IMR-90 (cell line): Measurements from ENCODE around the gene TRAK2. TPM values are rescaled to one million over a fixed set of nuclear protein-coding genes. Genes with fewer than 3 reads are reported as not detected.

Source experiments
- ATAC-seq: fragments of 200-7000 bp; cut with Tn5 transposase; 2 replicates; pipeline ENCODE4 v1.9.1; 2020; ENCODE audit warnings: low read depth, mild to moderate bottlenecking, moderate library complexity
- BruUV-seq: library from RNA; stranded (reverse); fragments of 400-500 nt; replicated peaks from 2 replicates; lab custom pipeline; 2021; lab: Mats Ljungman, UMichigan
- CTCF ChIA-PET: fragments of 300-600 bp; formaldehyde crosslinking; extraction: SDS; loops from one replicate; lab custom pipeline; 2021; ENCODE audit warnings: antibody characterized with exemption; lab: Yijun Ruan, JAX
- POLR2A ChIA-PET: fragments of 300-600 bp; sonication (Branson Sonifier 250); formaldehyde crosslinking; loops from one replicate; lab custom pipeline; 2022; ENCODE audit warnings: antibody characterized with exemption; ENCODE audit not compliant: unreplicated experiment; lab: Charles Lee
- DNase-seq: peaks from one replicate; pipeline ENCODE4 v3.0.0; 2013
- H2AFZ ChIP-seq: replicated peaks from 2 replicates; pipeline ENCODE3; 2013; ENCODE audit warnings: low read length, mild to moderate bottlenecking; ENCODE audit not compliant: poor library complexity
- H2AK5ac ChIP-seq: 2 replicates; pipeline ENCODE4 v1.6.1; 2013; ENCODE audit warnings: low read depth, low read length, inconsistent platforms
- H2AK9ac ChIP-seq: replicated peaks from 2 replicates; pipeline ENCODE3; 2013; ENCODE audit warnings: mild to moderate bottlenecking, low read depth, low read length, moderate library complexity; ENCODE audit not compliant: poor library complexity
- H2BK120ac ChIP-seq: 2 replicates; pipeline ENCODE4 v1.6.1; 2013; ENCODE audit warnings: low read depth, low read length, inconsistent platforms
- H2BK15ac ChIP-seq: 3 replicates; pipeline ENCODE4 v1.6.1; 2013; ENCODE audit warnings: low read depth, low read length, inconsistent platforms
- H2BK20ac ChIP-seq: 2 replicates; pipeline ENCODE4 v1.6.1; 2013; ENCODE audit warnings: low read depth, mild to moderate bottlenecking, inconsistent platforms, low read length, moderate library complexity
- H2BK5ac ChIP-seq: 2 replicates; pipeline ENCODE4 v1.6.1; 2013; ENCODE audit warnings: mild to moderate bottlenecking, low read depth, low read length, inconsistent platforms; ENCODE audit not compliant: poor library complexity, severe bottlenecking
- H3K14ac ChIP-seq: replicated peaks from 2 replicates; pipeline ENCODE4 v1.6.1; 2013; ENCODE audit warnings: low read depth, low read length, inconsistent platforms
- H3K18ac ChIP-seq: 2 replicates; pipeline ENCODE4 v1.6.1; 2013; ENCODE audit warnings: low read depth, low read length, control low read depth
- H3K23ac ChIP-seq: 2 replicates; pipeline ENCODE4 v1.6.1; 2013; ENCODE audit warnings: low read depth, low read length, inconsistent platforms
- H3K27ac ChIP-seq: 2 replicates; pipeline ENCODE4 v1.5.1; 2013; ENCODE audit warnings: mild to moderate bottlenecking, control low read depth, low read length; ENCODE audit not compliant: insufficient read depth
- H3K27me3 ChIP-seq: 2 replicates; pipeline ENCODE4 v1.6.1; 2013; ENCODE audit warnings: low read length; ENCODE audit not compliant: control insufficient read depth, insufficient read depth
- H3K36me3 ChIP-seq: 2 replicates; pipeline ENCODE4 v1.6.1; 2013; ENCODE audit warnings: low read length, mixed read lengths; ENCODE audit not compliant: control insufficient read depth, insufficient read depth
- H3K4ac ChIP-seq: 2 replicates; pipeline ENCODE4 v1.6.1; 2013; ENCODE audit warnings: low read depth, low read length, inconsistent platforms
- H3K4me1 ChIP-seq: 2 replicates; pipeline ENCODE4 v1.6.1; 2013; ENCODE audit warnings: low read length, mixed read lengths; ENCODE audit not compliant: control insufficient read depth, insufficient read depth
- H3K4me2 ChIP-seq: 2 replicates; pipeline ENCODE4 v1.6.1; 2013; ENCODE audit warnings: low read depth, mild to moderate bottlenecking, control low read depth, low read length, moderate library complexity
- H3K4me3 ChIP-seq: 2 replicates; pipeline ENCODE4 v1.5.1; 2013; ENCODE audit warnings: low read depth, mild to moderate bottlenecking, control low read depth, low read length, moderate library complexity; ENCODE audit not compliant: insufficient read depth
- H3K56ac ChIP-seq: 2 replicates; pipeline ENCODE4 v1.6.1; 2013; ENCODE audit warnings: low read length, inconsistent platforms; ENCODE audit not compliant: insufficient read depth; ENCODE audit errors: extremely low read depth
- H3K79me1 ChIP-seq, 2 experiments: 2 replicates each; pipeline ENCODE4 v1.6.1; 2013; ENCODE audit warnings: low read length in 2 of 2, inconsistent platforms in 1 of 2, low read depth in 1 of 2
- H3K9ac ChIP-seq: 2 replicates; pipeline ENCODE4 v1.6.1; 2013; ENCODE audit warnings: low read depth, low read length, control low read depth
- H3K9me1 ChIP-seq: 2 replicates; pipeline ENCODE4 v1.6.1; 2013; ENCODE audit warnings: low read length, inconsistent platforms; ENCODE audit not compliant: insufficient read depth
- H3K9me3 ChIP-seq: 2 replicates; pipeline ENCODE4 v1.6.1; 2013; ENCODE audit warnings: low read length; ENCODE audit not compliant: control insufficient read depth, insufficient read depth
- H4K20me1 ChIP-seq: 2 replicates; pipeline ENCODE4 v1.6.1; 2013; ENCODE audit warnings: low read length, inconsistent platforms; ENCODE audit not compliant: insufficient read depth
- H4K5ac ChIP-seq: 2 replicates; pipeline ENCODE4 v1.6.1; 2013; ENCODE audit warnings: mild to moderate bottlenecking, low read depth, low read length, control low read depth
- H4K8ac ChIP-seq, 2 experiments: 2 replicates each; pipeline ENCODE4 v1.6.1; 2013; ENCODE audit warnings: low read depth in 2 of 2, low read length in 2 of 2, control low read depth in 1 of 2, inconsistent platforms in 1 of 2
- H4K91ac ChIP-seq: 2 replicates; pipeline ENCODE4 v1.6.1; 2013; ENCODE audit warnings: low read depth, low read length, inconsistent platforms; ENCODE audit not compliant: insufficient read depth
- BHLHE40 ChIP-seq: fragments of 150-350 bp; IDR thresholded peaks from 2 replicates; pipeline ENCODE4 v1.6.1; 2016; ENCODE audit warnings: mild to moderate bottlenecking, low read depth, low read length
- CEBPB ChIP-seq: IDR thresholded peaks from 2 replicates; pipeline ENCODE4 v1.6.1; 2012; ENCODE audit warnings: low read depth, low read length, improper control_type of control experiment
- ELK1 ChIP-seq: fragments of 150-350 bp; IDR thresholded peaks from 2 replicates; pipeline ENCODE4 v1.6.1; 2016; ENCODE audit warnings: low read depth, mild to moderate bottlenecking, low read length, moderate library complexity, borderline replicate concordance
- FOS ChIP-seq: fragments of 150-350 bp; IDR thresholded peaks from 2 replicates; pipeline ENCODE4 v1.6.1; 2016; ENCODE audit warnings: low read depth, low read length
- MAZ ChIP-seq: IDR thresholded peaks from 2 replicates; pipeline ENCODE4 v1.6.1; 2012; ENCODE audit warnings: low read depth, mild to moderate bottlenecking, low read length, improper control_type of control experiment, moderate library complexity, borderline replicate concordance
- MXI1 ChIP-seq: IDR thresholded peaks from 2 replicates; pipeline ENCODE4 v1.6.1; 2012; ENCODE audit warnings: low read depth, mild to moderate bottlenecking, low read length, moderate library complexity, borderline replicate concordance
- NFE2L2 ChIP-seq: fragments of 150-350 bp; IDR thresholded peaks from 2 replicates; pipeline ENCODE4 v1.6.1; 2016; ENCODE audit warnings: low read depth, mild to moderate bottlenecking, low read length
- POLR2A ChIP-seq: IDR thresholded peaks from 2 replicates; pipeline ENCODE4 v1.6.1; 2012; ENCODE audit warnings: mild to moderate bottlenecking, low read depth, low read length
- RAD21 ChIP-seq: IDR thresholded peaks from 2 replicates; pipeline ENCODE4 v1.6.1; 2012; ENCODE audit warnings: low read length, improper control_type of control experiment
- USF2 ChIP-seq: fragments of 150-350 bp; IDR thresholded peaks from 2 replicates; pipeline ENCODE4 v1.6.1; 2017; ENCODE audit warnings: mild to moderate bottlenecking, antibody characterized with exemption, low read length, low read depth
- WGBS, 2 experiments: methylation state at CpG; one replicate each; pipeline versions ENCODE4 v1.1.5 to v1.1.7; 2013; ENCODE audit warnings: missing lambda C conversion rate in 2 of 2; ENCODE audit not compliant: insufficient read length in 1 of 2; ENCODE audit errors: extremely low coverage in 2 of 2; 5-methylcytosine and 5-hydroxymethylcytosine counted together
- dilution Hi-C: fragments of 300-500 bp; cut with HindIII; formaldehyde crosslinking; loops from one replicate; pipeline ENCODE4 v1.14.3; 2018; ENCODE audit warnings: low sequenced_read_pairs; ENCODE audit not compliant: unreplicated experiment
- in situ Hi-C: fragments of 300-500 bp; cut with MboI; formaldehyde crosslinking; loops from 3 replicates; pipeline ENCODE4 v1.14.3; 2019; ENCODE audit warnings: low sequenced_read_pairs, inconsistent platforms, mixed read lengths
- intact Hi-C: fragments of 100-400 bp; cut with micrococcal nuclease; formaldehyde crosslinking; loops from 2 replicates; pipeline ENCODE4 v1.10.0; 2022
- polyA plus RNA-seq, 3 experiments: library from polyadenylated mRNA; depleted of rRNA; stranded (reverse); fragments of >200 nt; gene quantifications; 2 replicates each; pipeline ENCODE4 v1.2.3, GENCODE V29; 2012; ENCODE audit warnings: low replicate concordance in 1 of 3
- total RNA-seq: library from RNA; depleted of rRNA; stranded (reverse); fragments of >200 nt; gene quantifications from 2 replicates; pipeline ENCODE4 v1.2.3, GENCODE V29; 2012

Gene TRAK2
- total and polyA plus RNA-seq, 2 of the 4 experiments (the other 2 are of a cell fraction): 13.1 to 65.4 TPM

GRCh38 chr2:201471732-201472393, 20.6 kb upstream of the TRAK2 start:
- Histone ChIP-seq H2AK5ac (peak overlapping the region; percentile 55; the same call in 1 of the 2 replicates), H2AFZ (no peak overlapping the region), H3K56ac (no peak overlapping the region), H4K5ac (no peak overlapping the region), H2BK5ac (peak overlapping the region; percentile 67), H2BK15ac (no peak overlapping the region), H3K14ac (0 out of 2 replicates have a peak overlapping the region, but pooled peaks have one; percentile 26), H2BK120ac (peak overlapping the region; percentile 36), H3K4me3 (no peak overlapping the region), H3K9me3 (no peaks in the 10 kb centered on the region), H3K18ac (0 out of 2 replicates have a peak overlapping the region, but pooled peaks have one; percentile 8), H4K91ac (peak overlapping the region; percentile 7; the same call in 1 of the 2 replicates), H3K4me2 (peak overlapping the region; percentile 58; the same call in 1 of the 2 replicates), H2AK9ac (no peak overlapping the region), H3K9ac (no peak overlapping the region), H3K9me1 (peaks cover 11% of the 10 kb centered on the region), H2BK20ac (peak overlapping the region; percentile 69; the same call in 1 of the 2 replicates), H3K27ac (peak overlapping the region; percentile 61; the same call in 1 of the 2 replicates), H3K27me3 (no peaks in the 10 kb centered on the region), H3K23ac (peak overlapping the region; percentile 13; the same call in 1 of the 2 replicates), H3K4ac (peak overlapping the region; percentile 75), H3K36me3 (peaks cover 6% of the 10 kb centered on the region; the same call in 1 of the 2 replicates), H4K20me1 (no peaks in the 10 kb centered on the region), H3K4me1 (peaks cover 11% of the 10 kb centered on the region), H3K79me1 (peaks cover 0 to 11% of the 10 kb centered on the region in 2 experiments; a peak in 2 of 4 replicates), H4K8ac (no peak overlapping the region)
- POLR2A ChIA-PET: no interaction called here
- WGBS, 2 experiments: no CpG with 5 or more reads among the region's 3 CpGs
- no TSS peak for BruUV-seq
- DNase-seq (peak; percentile 84), ATAC-seq (peak; percentile 59)
- intact Hi-C loops: loop anchor here (5.0 kb wide), 1 partner anchor 170 kb away; the partner anchor contains the start of gene TMEM237
- CTCF ChIA-PET: no interaction called here
- TF ChIP-seq MAZ (no peak), BHLHE40 (peak; percentile 24; the same call in 1 of the 2 replicates), MXI1 (no peak), USF2 (peak; percentile 41; the same call in 1 of the 2 replicates), CEBPB (peak; percentile 39; the same call in 1 of the 2 replicates), RAD21 (no peak), POLR2A (no peak), NFE2L2 (no peak), FOS (no peak), ELK1 (no peak)
- dilution Hi-C loops: no loop called here
- in situ Hi-C loops: no loop called here
